Lower leg skin (tissue), 4 donors: ENCODE measurements around the gene F7. TPM values are rescaled to one million over a fixed set of nuclear protein-coding genes. Genes with fewer than 3 reads are reported as not detected.

ENCODE experiments used
- DNase-seq, 2 donors: peaks; one replicate each; pipeline ENCODE4 v3.0.0-alpha.2; 2019; ENCODE audit warnings: low spot score in 2 of 2
- H3K4me3 ChIP-seq: fragments of 200-600 bp; sonication (generic); 2 replicates; pipeline ENCODE4 v1.5.1; 2017; ENCODE audit warnings: mild to moderate bottlenecking, low read depth; ENCODE audit not compliant: poor library complexity, severe bottlenecking
- POLR2A ChIP-seq, 2 donors: fragments of 450-650 bp; IDR thresholded peaks; one replicate each; pipeline ENCODE4 v1.6.1; 2016 to 2017; ENCODE audit warnings: antibody characterized with exemption in 2 of 2, mild to moderate bottlenecking in 1 of 2, moderate library complexity in 1 of 2
- WGBS, 2 donors: methylation state at CpG; one replicate each; pipeline ENCODE4 v1.1.5; 2018; 5-methylcytosine and 5-hydroxymethylcytosine counted together
- intact Hi-C: fragments of 100-400 bp; cut with DNase I; formaldehyde crosslinking; loops from one replicate; pipeline ENCODE4 v1.15.0; 2023; ENCODE audit warnings: low total_unique reads
- total RNA-seq, 4 donors: library from RNA; depleted of rRNA; stranded (reverse); fragments of >200 nt; gene quantifications; one replicate each; pipeline ENCODE4 v1.1.0, GENCODE V29; 2016
- TF ChIP-seq, protein P1 (sequence below), 3 donors: fragments of 450-650 bp; IDR thresholded peaks; one replicate each; pipeline ENCODE4 v1.5.1; 2016; ENCODE audit warnings: antibody characterized with exemption in 3 of 3, mild to moderate bottlenecking in 3 of 3, moderate library complexity in 2 of 3

The F7 gene
- total RNA-seq, 4 donors from 2014 or later: 0.13 TPM; not detected in 3

DNA sequence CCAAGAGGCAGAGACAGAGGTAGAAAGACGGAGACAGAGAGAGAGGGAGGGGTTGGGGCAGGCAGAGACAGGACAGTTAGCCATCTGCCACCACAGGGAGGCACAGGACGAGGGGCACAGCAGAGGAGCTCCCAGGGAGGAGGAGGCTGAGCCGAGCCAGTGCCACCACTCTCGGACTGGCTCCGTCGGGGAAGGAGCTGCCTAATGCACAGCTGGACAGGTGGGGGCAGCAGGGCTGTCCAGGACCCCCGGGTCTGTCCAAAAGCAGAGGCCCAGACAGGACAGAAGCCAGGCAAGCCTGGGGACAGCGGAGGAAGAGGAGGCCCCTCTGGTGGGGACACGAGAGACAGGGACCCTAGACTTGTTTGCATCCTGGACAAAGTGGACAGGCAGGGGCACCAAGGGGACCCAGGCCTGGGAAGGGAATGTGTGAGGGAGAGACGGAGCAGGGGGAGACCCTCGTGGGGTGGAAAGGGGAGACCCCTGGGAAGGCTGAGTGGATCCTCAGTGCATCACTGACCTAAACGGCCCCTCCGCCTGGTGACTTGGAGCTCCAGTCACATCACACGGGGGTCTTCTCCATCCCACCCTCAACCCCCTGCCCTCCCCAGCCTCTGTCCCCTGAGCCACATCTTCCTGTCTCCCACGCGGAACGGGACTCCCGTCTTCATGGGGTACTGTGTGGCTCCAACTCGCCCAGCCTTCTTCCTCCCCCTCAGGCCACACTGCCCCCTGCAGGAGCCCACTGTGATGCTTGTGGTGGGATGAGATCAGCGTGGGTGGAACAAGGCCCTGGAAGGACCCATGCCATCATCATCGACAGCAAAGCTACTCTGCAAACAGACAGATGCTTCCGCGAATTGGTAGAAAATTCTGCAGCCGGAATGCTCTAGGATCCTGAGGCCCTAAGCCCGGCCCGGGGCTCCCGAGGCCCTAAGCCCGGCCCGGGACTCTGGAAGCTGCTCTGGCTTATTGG, 17.9 kb downstream of the F7 start:
- peak in 1 of 2 donors; percentile 82 for DNase-seq
- 76% methylated on average over 29 of the region's 29 CpGs for WGBS, 2 donors
- no peak overlapping the region for H3K4me3 ChIP-seq
- TF ChIP-seq POLR2A (IDR thresholded peaks at IDR 0.05): no peak
- TF ChIP-seq, protein P1, sequence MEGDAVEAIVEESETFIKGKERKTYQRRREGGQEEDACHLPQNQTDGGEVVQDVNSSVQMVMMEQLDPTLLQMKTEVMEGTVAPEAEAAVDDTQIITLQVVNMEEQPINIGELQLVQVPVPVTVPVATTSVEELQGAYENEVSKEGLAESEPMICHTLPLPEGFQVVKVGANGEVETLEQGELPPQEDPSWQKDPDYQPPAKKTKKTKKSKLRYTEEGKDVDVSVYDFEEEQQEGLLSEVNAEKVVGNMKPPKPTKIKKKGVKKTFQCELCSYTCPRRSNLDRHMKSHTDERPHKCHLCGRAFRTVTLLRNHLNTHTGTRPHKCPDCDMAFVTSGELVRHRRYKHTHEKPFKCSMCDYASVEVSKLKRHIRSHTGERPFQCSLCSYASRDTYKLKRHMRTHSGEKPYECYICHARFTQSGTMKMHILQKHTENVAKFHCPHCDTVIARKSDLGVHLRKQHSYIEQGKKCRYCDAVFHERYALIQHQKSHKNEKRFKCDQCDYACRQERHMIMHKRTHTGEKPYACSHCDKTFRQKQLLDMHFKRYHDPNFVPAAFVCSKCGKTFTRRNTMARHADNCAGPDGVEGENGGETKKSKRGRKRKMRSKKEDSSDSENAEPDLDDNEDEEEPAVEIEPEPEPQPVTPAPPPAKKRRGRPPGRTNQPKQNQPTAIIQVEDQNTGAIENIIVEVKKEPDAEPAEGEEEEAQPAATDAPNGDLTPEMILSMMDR (IDR thresholded peaks at IDR 0.05): no peak
- intact Hi-C loops: no loop called here

DNA sequence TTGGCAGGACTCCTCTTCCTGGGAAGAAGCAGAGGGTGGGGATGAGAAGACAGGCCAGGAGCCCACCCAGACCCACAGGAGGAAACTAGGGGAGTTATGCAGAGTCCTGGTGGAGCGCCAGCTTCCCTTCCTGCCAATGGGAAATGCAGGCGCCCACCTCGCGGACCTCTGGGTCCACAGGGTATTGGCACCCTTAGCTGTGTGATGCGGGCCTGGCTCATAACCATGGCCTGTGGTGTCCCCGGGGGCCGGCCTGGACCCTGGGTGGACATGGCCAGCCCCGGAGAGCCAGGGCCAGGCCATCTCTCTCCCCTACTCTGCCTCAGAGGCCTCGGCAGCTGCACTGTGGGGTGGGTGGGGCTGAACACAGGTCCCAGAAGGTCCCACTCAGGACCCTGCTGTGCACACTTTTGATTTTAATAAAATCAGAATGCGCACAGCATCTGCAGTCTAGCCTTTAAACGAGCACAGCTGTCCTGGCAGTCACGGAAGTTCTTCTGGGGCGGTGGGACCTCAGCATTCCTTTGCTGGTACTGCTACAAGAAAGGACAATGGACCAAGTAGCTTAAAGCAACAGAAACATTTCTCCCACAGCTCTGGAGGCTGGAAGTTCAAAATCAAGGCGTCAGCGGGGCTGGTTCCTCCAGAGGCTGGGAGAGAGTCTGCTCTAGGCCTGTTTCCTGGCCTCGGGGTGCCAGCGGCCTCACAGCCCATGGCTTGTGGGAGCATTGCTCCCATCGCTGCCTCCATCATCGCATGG, 18.8 kb downstream of the F7 start:
- intact Hi-C loops: no loop called here
- H3K4me3 ChIP-seq: no peak overlapping the region
- DNase-seq: peak in 1 of 2 donors; percentile 72
- TF ChIP-seq, protein P1 (IDR thresholded peaks at IDR 0.05): no peak
- no peak for TF ChIP-seq POLR2A (IDR thresholded peaks at IDR 0.05)
- 88 to 91% methylated on average over 19 of the region's 19 CpGs for WGBS, 2 donors

DNA sequence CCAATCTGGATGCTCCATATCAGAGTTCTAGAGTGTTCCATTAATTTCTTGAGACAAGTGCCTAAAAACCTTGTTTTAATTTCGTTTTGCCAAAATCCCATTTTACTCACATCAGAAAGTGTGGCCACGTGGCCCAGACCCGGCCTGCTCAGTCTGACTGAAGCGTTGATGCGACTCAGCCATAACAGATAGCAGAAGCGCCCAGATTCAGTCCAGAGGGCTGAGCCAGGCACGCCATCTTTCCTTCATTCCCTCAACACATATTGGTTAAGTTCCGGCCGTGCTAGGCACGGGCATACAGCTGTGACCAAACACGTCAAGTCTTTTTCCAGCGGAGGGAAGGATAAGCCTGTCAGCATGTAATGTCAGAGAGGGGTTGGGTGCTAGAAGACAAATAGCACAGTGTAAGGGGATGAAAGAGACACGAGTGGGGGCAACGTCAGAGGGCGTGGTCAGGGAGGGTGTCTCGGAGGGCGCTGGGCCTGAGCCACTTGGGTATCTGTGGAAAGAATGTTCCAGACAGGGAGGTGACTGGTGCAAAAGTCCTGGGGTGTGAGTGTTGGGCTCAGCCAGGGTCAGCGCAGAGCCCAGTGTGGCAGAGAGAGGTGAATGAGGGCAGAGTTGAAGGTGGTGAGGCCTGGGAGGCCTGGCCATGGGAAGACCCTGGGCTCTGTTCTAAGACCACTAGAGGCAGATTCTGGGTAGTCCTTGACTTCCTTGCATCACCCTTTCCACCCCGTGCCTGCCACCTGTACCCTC, 20.1 kb downstream of the F7 start:
- H3K4me3 ChIP-seq: no peak overlapping the region
- peak in 1 of 2 donors; percentile 76 for DNase-seq
- 91 to 92% methylated on average over 19 of the region's 19 CpGs for WGBS, 2 donors
- TF ChIP-seq, protein P1 (IDR thresholded peaks at IDR 0.05): no peak
- TF ChIP-seq POLR2A (IDR thresholded peaks at IDR 0.05): no peak
- intact Hi-C loops: no loop called here

DNA sequence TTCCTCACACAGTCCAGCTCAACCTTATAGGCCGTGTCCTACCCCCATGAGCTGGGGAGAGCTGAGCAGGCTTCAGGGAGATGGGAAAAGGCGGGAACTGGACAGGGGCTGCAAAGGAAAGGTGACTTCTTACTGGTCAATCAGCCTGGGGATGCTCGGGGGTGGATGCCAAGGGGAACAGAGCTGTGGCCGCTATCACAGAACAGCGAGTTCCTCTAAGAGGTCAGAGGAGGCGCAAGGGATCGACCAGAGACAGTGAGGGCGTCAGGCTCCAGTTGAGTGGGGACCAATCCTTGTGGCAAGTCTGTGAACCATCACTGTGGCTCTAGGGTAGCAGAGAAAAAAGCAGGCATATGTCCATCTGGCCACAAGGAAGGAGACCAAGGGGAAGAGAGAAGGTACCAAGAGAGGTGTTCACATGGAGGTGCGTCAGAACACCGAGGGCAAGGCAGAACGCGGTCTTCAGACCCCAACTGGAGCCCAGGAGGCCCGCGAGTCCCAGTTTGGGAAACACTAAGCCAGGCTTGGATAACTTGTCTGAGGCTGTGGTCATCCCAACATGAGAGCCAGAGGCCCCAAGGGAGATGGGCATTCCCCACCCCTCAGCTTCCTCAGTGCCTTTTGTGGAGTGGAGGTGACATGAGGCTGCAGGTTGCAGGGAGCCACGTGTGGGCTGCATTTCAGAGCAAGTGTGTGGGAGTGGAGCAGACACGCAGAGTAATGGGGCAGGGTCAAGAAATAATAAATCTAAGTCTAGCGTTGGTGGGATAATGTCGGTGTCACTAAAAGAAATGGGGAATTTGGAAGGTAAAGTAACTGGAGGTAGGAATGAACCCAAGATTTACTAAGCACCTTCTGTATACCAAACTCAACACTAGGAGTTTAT, 20.9 kb downstream of the F7 start:
- peak in 1 of 2 donors; percentile 54 for DNase-seq
- no peak overlapping the region for H3K4me3 ChIP-seq
- intact Hi-C loops: no loop called here
- TF ChIP-seq, protein P1 (IDR thresholded peaks at IDR 0.05): no peak
- WGBS, 2 donors: 92 to 93% methylated on average over 18 of the region's 18 CpGs

DNA sequence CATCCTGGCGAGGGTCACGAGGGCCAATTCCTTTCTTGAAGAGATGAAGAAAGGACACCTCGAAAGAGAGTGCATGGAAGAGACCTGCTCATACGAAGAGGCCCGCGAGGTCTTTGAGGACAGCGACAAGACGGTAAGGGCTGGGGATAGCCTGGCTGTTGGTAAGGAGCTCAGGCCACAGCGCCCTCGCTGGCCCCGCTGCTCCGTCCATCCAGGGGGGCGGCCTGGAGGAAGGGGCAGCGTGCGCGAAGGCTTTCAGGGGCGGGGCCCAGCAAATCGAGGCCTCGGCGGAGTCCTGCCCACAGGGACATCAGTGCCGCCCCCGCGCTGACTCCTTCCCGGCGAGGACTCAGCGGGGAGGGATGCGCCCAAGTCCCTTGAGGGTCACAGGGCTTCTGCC, 23.9 kb downstream of the F7 start:
- intact Hi-C loops: no loop called here
- WGBS, 2 donors: 77 to 83% methylated on average over 27 of the region's 27 CpGs
- peak in 1 of 2 donors; percentile 80 for DNase-seq
- no peak overlapping the region for H3K4me3 ChIP-seq
- TF ChIP-seq, protein P1 (IDR thresholded peaks at IDR 0.05): no peak
- TF ChIP-seq POLR2A (IDR thresholded peaks at IDR 0.05): no peak
